GM19463 (cell line): ENCODE data around the gene NAALADL2.
"Not testable (repeated sequence)": the region's sequence is repeated elsewhere in the genome, so short reads cannot be mapped to it uniquely, and the experiment has no call there.

ENCODE experiments used
- ATAC-seq: cut with Tn5 transposase; IDR thresholded peaks from one replicate; pipeline ENCODE4 v1.9.1; 2021; ENCODE audit warnings: mild to moderate bottlenecking, moderate library complexity; ENCODE audit not compliant: unreplicated experiment

NAALADL2 gene

DNA sequence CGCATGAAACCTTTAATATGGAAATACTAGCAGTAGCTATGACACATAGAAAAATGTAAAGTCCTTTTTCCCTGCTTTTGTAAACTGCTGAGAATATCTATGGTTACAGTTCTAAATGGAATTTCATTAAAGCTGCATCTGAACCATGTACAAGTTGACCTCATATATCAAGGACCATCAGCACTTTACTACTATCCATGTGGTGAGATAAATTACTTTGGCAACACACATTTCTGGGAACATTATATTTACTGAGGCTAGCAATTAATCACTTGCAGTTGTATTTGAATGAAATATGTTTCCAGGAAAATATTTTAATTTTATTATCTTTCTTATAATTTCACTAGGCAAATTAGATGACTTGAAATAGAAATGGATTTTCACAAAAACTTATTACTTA is 545.5 kb downstream of the NAALADL2 start:
- ATAC-seq = no peak

GRCh38 chr3:175410251-175410650 is 551.1 kb downstream of the NAALADL2 start:
- ATAC-seq = no peak

DNA sequence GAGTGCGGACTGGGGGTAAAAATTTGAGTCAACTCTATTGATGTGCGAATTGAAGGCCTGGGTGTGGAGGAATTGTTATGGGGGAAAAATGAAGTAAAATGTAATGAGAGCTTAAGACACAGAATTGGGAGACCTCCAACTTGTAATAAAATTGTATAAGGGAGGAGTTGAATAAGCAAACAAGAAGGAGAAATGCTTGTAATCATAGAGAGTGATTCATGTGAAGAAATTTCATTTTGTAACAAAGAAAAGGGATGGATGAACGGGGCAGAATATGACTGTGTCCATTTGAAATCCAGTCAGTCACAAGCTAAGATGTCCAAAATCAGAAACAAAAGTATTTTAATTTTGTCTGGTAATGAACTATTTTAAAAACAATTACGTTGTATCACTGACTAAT is 552.3 kb downstream of the NAALADL2 start:
- ATAC-seq = no peak

GRCh38 chr3:175411946-175412345 is 552.8 kb downstream of the NAALADL2 start:
- ATAC-seq = no peak

DNA sequence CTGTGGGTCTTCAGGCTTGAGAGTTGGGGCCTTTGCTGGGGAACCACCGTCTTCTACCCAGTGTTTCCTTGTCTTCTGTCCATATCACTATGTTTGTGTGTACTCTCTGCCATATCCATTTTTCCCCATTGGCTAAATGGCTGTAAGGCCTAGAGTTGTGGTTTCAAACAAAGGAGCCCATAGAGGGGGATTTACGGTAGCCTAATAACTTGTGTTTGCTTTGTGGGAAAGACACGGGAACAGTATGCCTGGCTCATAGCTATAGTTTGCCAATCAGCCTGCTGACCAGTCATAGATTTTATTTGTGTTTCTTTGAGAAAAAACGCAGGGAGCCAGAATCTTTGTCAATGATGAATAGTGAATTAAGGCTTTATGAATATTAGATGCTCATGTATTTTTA is 554.8 kb downstream of the NAALADL2 start:
- no peak for ATAC-seq

DNA sequence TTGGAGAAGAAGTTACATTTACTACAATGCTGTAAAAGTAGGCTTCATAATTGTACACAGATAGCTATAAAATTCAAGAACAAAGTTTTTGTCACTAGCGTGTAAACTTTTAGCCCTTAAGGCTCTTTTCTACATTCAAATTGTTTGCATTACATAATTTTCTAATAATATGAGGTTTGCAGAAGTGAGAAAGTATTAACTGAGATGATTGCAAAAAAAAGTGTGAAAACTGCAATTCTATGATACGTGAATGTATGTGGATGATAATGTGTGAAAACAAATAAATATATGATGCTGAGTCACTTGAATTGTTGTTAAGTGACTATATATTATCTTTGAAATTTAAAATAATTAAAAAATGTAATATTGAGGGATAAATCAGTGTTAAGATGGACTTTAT is 557.5 kb downstream of the NAALADL2 start:
- no peak for ATAC-seq

DNA sequence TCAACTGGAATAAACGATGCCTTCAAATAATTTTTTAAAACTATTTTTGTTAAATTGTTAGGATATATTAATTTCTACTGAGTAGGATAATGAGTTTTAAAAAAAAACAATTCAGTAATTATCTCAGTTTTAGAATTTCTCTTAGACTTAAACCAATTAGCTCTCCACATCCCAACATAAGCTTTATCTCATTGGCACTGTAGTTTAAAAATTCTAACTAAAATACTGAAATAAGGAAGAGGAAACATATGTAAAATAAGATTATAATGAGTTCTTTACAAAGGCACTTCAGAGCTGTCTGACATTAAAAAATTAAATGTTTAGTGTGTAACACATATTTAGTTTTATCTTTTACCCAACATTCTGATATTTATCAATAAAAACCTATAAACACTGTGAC is 558.3 kb downstream of the NAALADL2 start:
- no peak for ATAC-seq

GRCh38 chr3:175421902-175422301 is 562.8 kb downstream of the NAALADL2 start:
- ATAC-seq = no peak

DNA sequence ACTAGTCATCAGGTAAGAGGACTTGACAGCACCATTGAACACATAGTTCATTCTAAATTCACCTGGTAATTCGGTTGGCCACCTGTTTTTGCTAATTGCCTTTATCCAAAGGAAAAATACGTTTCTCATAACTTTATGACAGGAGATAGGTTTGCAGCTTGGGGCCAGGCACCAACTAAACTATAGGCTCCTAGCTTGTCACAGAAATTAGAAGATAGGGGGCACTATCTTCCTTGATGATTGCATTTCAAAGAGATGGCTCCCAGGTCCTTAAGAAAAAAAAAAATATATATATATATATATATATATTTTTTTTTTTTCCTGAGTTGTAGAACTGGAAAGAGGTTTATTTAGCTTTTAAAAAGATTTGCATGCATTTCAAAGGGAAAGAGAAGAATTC is 563.6 kb downstream of the NAALADL2 start:
- no peak for ATAC-seq

- not testable (repeated sequence) for ATAC-seq
These were observed 564.7 kb downstream of the NAALADL2 start for GRCh38 chr3:175423848-175424247.

- ATAC-seq = no peak
These were observed 567.7 kb downstream of the NAALADL2 start for GRCh38 chr3:175426805-175427204.

GRCh38 chr3:175428466-175428865 is 569.3 kb downstream of the NAALADL2 start:
- no peak for ATAC-seq

DNA sequence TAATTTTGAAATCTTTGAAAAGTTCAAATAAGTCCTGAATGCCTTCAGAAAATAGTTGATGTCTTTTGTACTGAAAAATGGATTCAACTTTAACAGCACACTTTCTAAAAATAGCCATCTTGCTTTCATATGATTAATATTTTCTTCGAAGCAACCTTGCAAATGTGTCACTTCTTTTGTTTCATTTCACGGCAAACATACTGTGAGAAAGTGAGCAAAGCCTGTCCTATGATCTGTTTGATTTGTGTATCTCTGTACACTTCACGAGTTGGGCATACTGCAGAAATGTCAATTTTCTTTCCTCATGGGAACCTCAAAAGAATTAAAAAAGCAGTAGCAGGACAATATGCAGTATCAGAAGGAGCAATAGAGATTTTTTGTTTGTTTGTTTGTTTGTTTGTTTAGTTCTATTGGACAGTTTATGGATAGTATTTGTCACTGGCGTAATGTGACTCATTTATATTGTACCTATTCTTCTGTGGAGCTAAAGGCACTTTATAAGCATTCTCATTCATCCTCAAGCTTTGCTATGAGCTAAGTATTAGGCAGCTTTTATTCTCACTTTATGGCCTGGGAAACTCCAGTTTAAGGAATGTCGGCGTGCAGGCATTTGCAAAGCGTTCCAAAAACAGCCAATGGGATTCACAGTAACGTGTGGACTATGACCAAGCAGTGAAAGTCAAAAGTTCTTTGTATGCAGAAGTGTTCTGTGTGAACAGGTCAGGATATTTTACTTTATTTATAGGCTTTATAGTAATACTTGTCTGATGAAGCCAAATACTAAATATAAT is 572.0 kb downstream of the NAALADL2 start:
- ATAC-seq = no peak

DNA sequence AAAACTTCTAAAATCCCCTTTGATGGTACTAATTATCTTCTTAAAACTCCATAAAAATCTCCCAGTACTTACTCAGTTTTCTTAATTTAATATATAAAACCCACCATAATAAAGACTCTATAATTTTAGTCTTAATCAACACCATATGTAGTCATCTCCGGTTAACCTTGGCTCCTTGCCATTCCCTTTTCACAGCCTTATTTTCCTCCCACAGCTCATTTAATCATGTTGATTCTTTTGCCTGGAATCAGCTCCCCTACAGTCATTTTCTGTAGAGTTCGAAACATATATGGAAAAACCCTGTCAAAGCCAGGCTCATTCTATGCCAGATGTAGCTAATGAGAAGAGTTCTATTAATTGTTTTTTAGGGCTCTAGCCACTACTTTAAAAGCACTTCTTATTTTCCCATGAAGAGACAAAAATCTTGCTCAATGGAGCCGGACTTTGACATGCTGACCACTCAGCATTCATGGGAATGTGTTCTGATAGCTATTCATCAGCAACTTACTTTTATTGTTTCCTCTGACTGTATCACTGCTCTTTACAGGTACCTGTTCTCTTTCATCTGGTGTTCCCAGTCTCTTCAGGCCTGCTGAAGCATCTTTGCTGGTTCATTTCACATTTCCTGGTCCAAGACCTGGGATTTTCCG is 573.4 kb downstream of the NAALADL2 start:
- ATAC-seq = no peak

- no peak for ATAC-seq
These were observed 574.0 kb downstream of the NAALADL2 start for GRCh38 chr3:175433026-175433674.

- no peak for ATAC-seq
These were observed 575.4 kb downstream of the NAALADL2 start for GRCh38 chr3:175434561-175434960.

- no peak for ATAC-seq
These were observed 584.5 kb downstream of the NAALADL2 start for GRCh38 chr3:175443682-175444081.

GRCh38 chr3:175445741-175446140 is 586.6 kb downstream of the NAALADL2 start:
- ATAC-seq = no peak

DNA sequence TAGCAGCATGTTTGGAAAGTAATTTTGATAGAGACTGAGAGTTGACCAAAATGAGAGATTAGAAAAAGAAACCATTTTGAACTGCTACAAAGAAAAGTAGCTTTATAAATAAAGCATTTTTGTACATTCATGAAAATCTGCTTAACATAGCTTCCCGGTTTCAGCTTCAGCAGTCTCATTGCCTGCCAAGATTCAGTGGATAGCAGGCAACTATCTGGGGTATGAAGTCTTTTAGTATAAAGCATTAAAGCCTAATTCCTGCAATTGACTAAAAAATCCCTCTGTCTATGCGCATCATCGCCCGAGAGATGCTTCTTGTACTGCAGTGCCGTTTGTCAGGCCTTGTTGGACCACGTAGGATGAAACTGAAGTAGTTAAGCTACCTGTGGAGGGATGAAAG is 588.4 kb downstream of the NAALADL2 start:
- ATAC-seq = no peak

GRCh38 chr3:175453361-175453760 is 594.2 kb downstream of the NAALADL2 start:
- no peak for ATAC-seq

GRCh38 chr3:175456466-175456865 is 597.3 kb downstream of the NAALADL2 start:
- no peak for ATAC-seq

DNA sequence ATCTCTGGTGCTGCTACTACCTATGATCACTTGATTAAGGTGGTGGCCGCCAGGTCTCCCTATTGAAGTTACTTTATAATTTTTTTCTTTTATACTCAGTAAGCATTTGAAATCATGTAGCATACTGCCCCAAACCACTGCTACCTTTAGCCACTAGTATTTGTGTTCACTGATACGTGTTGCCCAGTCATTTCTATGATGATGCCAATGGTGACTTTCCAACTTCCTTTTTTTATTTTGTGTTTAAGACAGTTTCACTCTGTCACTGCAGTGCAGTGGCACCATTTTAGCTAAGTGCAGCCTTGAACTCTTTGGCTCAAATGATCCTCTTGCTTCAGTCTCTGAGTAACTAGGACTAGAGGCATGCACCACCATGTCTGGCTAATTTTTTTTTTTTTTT is 598.2 kb downstream of the NAALADL2 start:
- peak; percentile 87 for ATAC-seq
